Choroid plexus epithelial cell (primary cell): ENCODE results near the gene RCAN2.

ENCODE experiments used
- DNase-seq: peaks from one replicate; pipeline ENCODE4 v3.0.0-alpha.2; 2010; ENCODE audit warnings: low read depth
- H3K4me3 ChIP-seq: 2 replicates; pipeline ENCODE4 v1.5.1; 2011; ENCODE audit warnings: low read depth, mild to moderate bottlenecking, control low read depth, low read length, moderate library complexity
- CTCF ChIP-seq: conservative IDR thresholded peaks from 2 replicates; pipeline ENCODE4 v1.5.1; 2011; ENCODE audit warnings: low read depth, mild to moderate bottlenecking, control low read depth, inconsistent platforms, low read length, moderate library complexity

RCAN2 gene

GRCh38 chr6:46381579-46381978 lies 109.7 kb downstream of the RCAN2 start:
- no peak for TF ChIP-seq CTCF
- no peak for DNase-seq
- no peak overlapping the region for H3K4me3 ChIP-seq

DNA sequence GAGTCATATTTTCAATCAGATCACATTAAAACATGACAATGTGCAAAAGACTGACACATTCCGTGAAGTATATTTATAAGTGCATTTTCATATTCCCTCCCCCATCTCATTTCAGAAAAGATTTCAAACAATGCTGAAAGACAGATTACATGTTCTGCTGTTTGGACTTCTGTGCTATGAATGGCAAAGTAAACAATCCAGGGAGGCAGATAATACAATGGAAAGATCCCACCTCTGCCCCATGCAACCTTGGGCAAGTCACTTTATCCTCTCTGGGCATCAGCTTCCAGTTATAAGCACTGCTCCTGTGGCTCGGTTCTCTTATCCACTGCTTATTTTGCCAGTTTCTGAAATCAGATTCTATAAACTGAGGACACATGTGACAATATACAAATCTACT lies 110.2 kb downstream of the RCAN2 start:
- H3K4me3 ChIP-seq, result no peak overlapping the region
- TF ChIP-seq CTCF, result no peak
- DNase-seq, result no peak

- no peak for TF ChIP-seq CTCF
- no peak for DNase-seq
- H3K4me3 ChIP-seq, result no peak overlapping the region
These were observed 111.0 kb downstream of the RCAN2 start for GRCh38 chr6:46380152-46380807.

GRCh38 chr6:46378882-46379416 lies 112.3 kb downstream of the RCAN2 start:
- TF ChIP-seq CTCF, result no peak
- DNase-seq, result no peak
- H3K4me3 ChIP-seq, result no peak overlapping the region

DNA sequence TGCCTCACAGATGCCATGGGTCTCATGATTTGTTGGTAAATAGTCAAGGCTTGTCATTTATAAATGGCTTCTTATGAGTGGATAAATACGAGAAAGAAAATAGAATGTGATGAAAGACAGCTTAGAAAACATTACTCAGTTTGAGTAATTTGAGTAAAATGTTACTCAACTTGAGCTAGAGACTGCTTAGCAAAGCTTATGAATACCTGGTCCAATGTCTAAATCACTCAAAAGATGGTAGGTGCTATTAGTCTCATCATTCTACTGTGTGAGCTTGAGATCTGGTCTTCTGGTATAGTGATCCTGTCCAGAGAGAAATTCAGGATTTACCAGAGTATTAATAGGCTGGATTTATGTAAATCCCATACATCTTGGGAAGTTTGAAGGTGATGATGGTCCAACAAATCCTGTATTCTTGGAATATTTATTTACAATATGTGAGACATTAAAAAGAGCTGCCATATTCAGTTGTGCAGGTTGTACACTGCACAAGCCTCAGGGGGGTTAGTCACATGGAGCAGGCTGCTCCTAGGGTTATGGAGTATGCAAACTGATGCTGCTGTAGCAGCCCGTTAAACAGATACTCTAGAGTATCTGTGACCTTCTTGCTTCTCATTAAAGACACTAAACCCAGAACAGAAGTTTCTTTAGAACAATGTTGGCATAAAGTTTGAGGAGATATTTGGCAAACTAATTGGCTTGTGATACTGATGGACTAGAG lies 112.9 kb downstream of the RCAN2 start:
- no peak for TF ChIP-seq CTCF
- DNase-seq, result no peak
- no peak overlapping the region for H3K4me3 ChIP-seq

GRCh38 chr6:46377209-46377608 lies 114.0 kb downstream of the RCAN2 start:
- no peak for TF ChIP-seq CTCF
- DNase-seq, result no peak
- H3K4me3 ChIP-seq, result no peak overlapping the region
